ENCODE measurements around the gene DDX41. TPM values are rescaled to one million over a fixed set of nuclear protein-coding genes. Genes with fewer than 3 reads are reported as not detected.

DDX41 gene
- total and polyA plus RNA-seq, 2 donors (not counting 1 experiment from before 2014, with no cell fraction given) = 66.8 to 79.1 TPM

- peaks cover 11% of the 10 kb centered on the region for H3K79me2 ChIP-seq (ENCODE audit: control insufficient read depth, insufficient read depth, low read length)
- H2AFZ ChIP-seq (ENCODE audit: low read length) = no peak overlapping the region
- no peak overlapping the region for H3K27ac ChIP-seq (ENCODE audit: insufficient read depth, low read length)
- H4K20me1 ChIP-seq (ENCODE audit: control insufficient read depth, extremely low read depth, insufficient read depth, low read length) = no peaks in the 10 kb centered on the region
- no peak overlapping the region for H3K9ac ChIP-seq (ENCODE audit: insufficient read depth, low read length)
- peaks cover 6% of the 10 kb centered on the region for H3K4me1 ChIP-seq (ENCODE audit: control insufficient read depth, extremely low read depth, insufficient read depth, low read length)
- peaks cover 24% of the 10 kb centered on the region for H3K36me3 ChIP-seq (ENCODE audit: control insufficient read depth, insufficient read depth, low read length)
- DNase-seq (ENCODE audit: low read depth in 2 of 2) = no peak
- no peak overlapping the region for H3K4me2 ChIP-seq (ENCODE audit: extremely low read depth, insufficient read depth, low read length)
- H3K9me3 ChIP-seq (ENCODE audit: control insufficient read depth, insufficient read depth, low read depth, low read length) = no peaks in the 10 kb centered on the region
- H3K4me3 ChIP-seq (replicated peaks in 1 of 4; ENCODE audit: control extremely low read depth in 1 of 4, insufficient read depth in 1 of 4, low read depth in 3 of 4, low read length in 4 of 4) = no peak overlapping the region
- no peak for TF ChIP-seq EZH2 (IDR thresholded peaks at IDR 0.05; ENCODE audit: low read length, missing control alignments)
- TF ChIP-seq CTCF (conservative IDR thresholded peaks at IDR 0.05 in 1 of 2, IDR thresholded peaks at IDR 0.05 in 1 of 2; ENCODE audit: low read depth in 1 of 2, low read length in 2 of 2) = no peak
- no peaks in the 10 kb centered on the region for H3K27me3 ChIP-seq (ENCODE audit: control insufficient read depth, insufficient read depth, low read length)
These were observed 4.3 kb upstream of the DDX41 start for GRCh38 chr5:177520916-177521513.

- no peak for TF ChIP-seq CTCF (conservative IDR thresholded peaks at IDR 0.05 in 1 of 2, IDR thresholded peaks at IDR 0.05 in 1 of 2; ENCODE audit: low read depth in 1 of 2, low read length in 2 of 2)
- TF ChIP-seq EZH2 (IDR thresholded peaks at IDR 0.05; ENCODE audit: low read length, missing control alignments) = no peak
- no peaks in the 10 kb centered on the region for H3K9me3 ChIP-seq (ENCODE audit: control insufficient read depth, insufficient read depth, low read depth, low read length)
- peaks cover 19% of the 10 kb centered on the region for H3K79me2 ChIP-seq (ENCODE audit: control insufficient read depth, insufficient read depth, low read length)
- H3K4me3 ChIP-seq (replicated peaks in 1 of 4; ENCODE audit: control extremely low read depth in 1 of 4, insufficient read depth in 1 of 4, low read depth in 3 of 4, low read length in 4 of 4) = no peak overlapping the region
- H3K27me3 ChIP-seq (ENCODE audit: control insufficient read depth, insufficient read depth, low read length) = no peaks in the 10 kb centered on the region
- no peak for DNase-seq (ENCODE audit: low read depth in 2 of 2)
- no peak overlapping the region for H3K27ac ChIP-seq (ENCODE audit: insufficient read depth, low read length)
- no peak overlapping the region for H3K9ac ChIP-seq (ENCODE audit: insufficient read depth, low read length)
- no peak overlapping the region for H2AFZ ChIP-seq (ENCODE audit: low read length)
- H3K4me2 ChIP-seq (ENCODE audit: extremely low read depth, insufficient read depth, low read length) = no peak overlapping the region
- H4K20me1 ChIP-seq (ENCODE audit: control insufficient read depth, extremely low read depth, insufficient read depth, low read length) = no peaks in the 10 kb centered on the region
- peaks cover 24% of the 10 kb centered on the region for H3K36me3 ChIP-seq (ENCODE audit: control insufficient read depth, insufficient read depth, low read length)
- H3K4me1 ChIP-seq (ENCODE audit: control insufficient read depth, extremely low read depth, insufficient read depth, low read length) = peaks cover 10% of the 10 kb centered on the region
These were observed 3.5 kb upstream of the DDX41 start for GRCh38 chr5:177520271-177520670.

- H4K20me1 ChIP-seq (ENCODE audit: control insufficient read depth, extremely low read depth, insufficient read depth, low read length) = no peaks in the 10 kb centered on the region
- H3K79me2 ChIP-seq (ENCODE audit: control insufficient read depth, insufficient read depth, low read length) = peaks cover 25% of the 10 kb centered on the region
- no peak overlapping the region for H3K4me3 ChIP-seq (replicated peaks in 1 of 4; ENCODE audit: control extremely low read depth in 1 of 4, insufficient read depth in 1 of 4, low read depth in 3 of 4, low read length in 4 of 4)
- H3K4me2 ChIP-seq (ENCODE audit: extremely low read depth, insufficient read depth, low read length) = no peak overlapping the region
- no peak for TF ChIP-seq CTCF (conservative IDR thresholded peaks at IDR 0.05 in 1 of 2, IDR thresholded peaks at IDR 0.05 in 1 of 2; ENCODE audit: low read depth in 1 of 2, low read length in 2 of 2)
- TF ChIP-seq EZH2 (IDR thresholded peaks at IDR 0.05; ENCODE audit: low read length, missing control alignments) = no peak
- no peaks in the 10 kb centered on the region for H3K27me3 ChIP-seq (ENCODE audit: control insufficient read depth, insufficient read depth, low read length)
- no peaks in the 10 kb centered on the region for H3K9me3 ChIP-seq (ENCODE audit: control insufficient read depth, insufficient read depth, low read depth, low read length)
- H2AFZ ChIP-seq (ENCODE audit: low read length) = no peak overlapping the region
- DNase-seq (ENCODE audit: low read depth in 2 of 2) = no peak
- H3K4me1 ChIP-seq (ENCODE audit: control insufficient read depth, extremely low read depth, insufficient read depth, low read length) = peaks cover 10% of the 10 kb centered on the region
- no peak overlapping the region for H3K9ac ChIP-seq (ENCODE audit: insufficient read depth, low read length)
- peaks cover 28% of the 10 kb centered on the region for H3K36me3 ChIP-seq (ENCODE audit: control insufficient read depth, insufficient read depth, low read length)
- H3K27ac ChIP-seq (ENCODE audit: insufficient read depth, low read length) = no peak overlapping the region
These were observed 2.9 kb upstream of the DDX41 start for GRCh38 chr5:177519463-177520235.

Data from fibroblast of lung (primary cell).